ENCODE data around the gene MACROD1. TPM values are rescaled to one million over a fixed set of nuclear protein-coding genes. Genes with fewer than 3 reads are reported as not detected.

Gene MACROD1
- total and polyA plus RNA-seq, 10 of the 15 experiments (the other 5 are each of a cell fraction or from before 2014, with no cell fraction given): 1.2 to 22.7 (median 11.3) TPM; not detected in 1

DNA sequence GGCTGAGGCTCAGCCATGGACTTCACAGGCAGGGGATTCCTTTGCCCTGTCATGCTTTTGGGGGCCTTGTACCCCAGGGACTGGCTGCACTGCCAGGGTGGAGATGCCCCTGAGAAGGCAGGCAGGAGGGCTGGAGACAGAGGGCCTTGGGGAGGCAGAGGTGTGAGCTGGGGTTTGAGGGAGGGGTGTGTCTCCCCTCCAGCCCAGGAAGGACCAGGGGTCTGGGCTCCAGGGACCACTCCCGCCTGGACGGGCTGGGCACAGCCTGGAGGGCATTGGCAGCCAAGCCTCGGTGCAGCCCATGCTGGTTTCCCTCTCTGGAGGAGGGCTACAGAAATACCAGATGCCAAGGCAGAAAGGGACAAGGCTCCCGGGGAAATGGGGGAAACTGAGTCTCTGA is 160.2 kb downstream of the MACROD1 start (continued):
- TF ChIP-seq, protein P1, sequence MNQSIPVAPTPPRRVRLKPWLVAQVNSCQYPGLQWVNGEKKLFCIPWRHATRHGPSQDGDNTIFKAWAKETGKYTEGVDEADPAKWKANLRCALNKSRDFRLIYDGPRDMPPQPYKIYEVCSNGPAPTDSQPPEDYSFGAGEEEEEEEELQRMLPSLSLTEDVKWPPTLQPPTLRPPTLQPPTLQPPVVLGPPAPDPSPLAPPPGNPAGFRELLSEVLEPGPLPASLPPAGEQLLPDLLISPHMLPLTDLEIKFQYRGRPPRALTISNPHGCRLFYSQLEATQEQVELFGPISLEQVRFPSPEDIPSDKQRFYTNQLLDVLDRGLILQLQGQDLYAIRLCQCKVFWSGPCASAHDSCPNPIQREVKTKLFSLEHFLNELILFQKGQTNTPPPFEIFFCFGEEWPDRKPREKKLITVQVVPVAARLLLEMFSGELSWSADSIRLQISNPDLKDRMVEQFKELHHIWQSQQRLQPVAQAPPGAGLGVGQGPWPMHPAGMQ (IDR thresholded peaks at IDR 0.05; ENCODE audit: borderline replicate concordance): no peak

DNA sequence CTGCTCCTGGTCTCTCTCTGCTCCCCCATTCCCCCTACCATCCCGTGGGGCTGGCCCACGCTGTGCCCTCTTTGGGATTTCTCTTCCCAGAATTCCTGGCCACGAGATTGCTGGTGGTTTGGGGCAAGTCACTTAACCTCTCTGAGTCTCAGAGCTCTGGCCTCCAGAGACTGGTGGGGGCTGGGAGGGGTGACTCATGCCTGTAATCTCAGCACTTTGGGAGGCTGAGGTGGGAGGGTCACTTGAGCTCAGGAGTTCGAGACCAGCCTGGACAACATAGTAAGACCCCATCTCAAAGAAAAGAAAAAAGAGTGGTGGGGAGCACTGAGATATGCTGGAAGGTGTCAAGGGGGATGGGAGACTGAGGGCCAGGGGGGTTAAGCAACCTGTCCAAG is 161.3 kb downstream of the MACROD1 start:
- H3K27ac ChIP-seq (ENCODE audit: control insufficient read depth, insufficient read depth): no peak overlapping the region
- WGBS (ENCODE audit: insufficient coverage, insufficient replicate concordance, low lambda C conversion rate, missing lambda C conversion rate): 34% methylated on average over 4 of the region's 4 CpGs
- FAIRE-seq (no peak), DNase-seq (ENCODE audit: low read depth, low spot score) (no peak), ATAC-seq (no peak)
- no peak overlapping the region for H2AFZ ChIP-seq (ENCODE audit: control insufficient read depth, low read depth, low read length)
- no peaks in the 10 kb centered on the region for H3K79me2 ChIP-seq (ENCODE audit: control insufficient read depth, insufficient read depth, low read length)
- no peaks in the 10 kb centered on the region; a peak in 3 of 4 replicates for H3K27me3 ChIP-seq (replicated peaks in 1 of 2; ENCODE audit: control insufficient read depth in 2 of 2, insufficient read depth in 2 of 2, low read length in 1 of 2)
- no TSS peak for BruUV-seq (replicated peaks)
- H3K4me3 ChIP-seq: no peak overlapping the region
- no peak overlapping the region for H3K4me2 ChIP-seq (ENCODE audit: control insufficient read depth, insufficient read depth)
- in situ Hi-C loops (cut with MboI) (loop anchor here (5.0 kb wide), 1 partner anchor 143 kb away; no protein-coding TSS in a partner anchor), intact Hi-C loops (cut with micrococcal nuclease; ENCODE audit: unreplicated experiment) (no loop called here)
- no peaks in the 10 kb centered on the region; the same call in 1 of the 2 replicates for H3K4me1 ChIP-seq (ENCODE audit: control insufficient read depth, insufficient read depth, low read length)
- H3K36me3 ChIP-seq (ENCODE audit: control insufficient read depth in 2 of 2, insufficient read depth in 2 of 2, low read length in 1 of 2): no peaks in the 10 kb centered on the region
- TF ChIP-seq, protein P2, sequence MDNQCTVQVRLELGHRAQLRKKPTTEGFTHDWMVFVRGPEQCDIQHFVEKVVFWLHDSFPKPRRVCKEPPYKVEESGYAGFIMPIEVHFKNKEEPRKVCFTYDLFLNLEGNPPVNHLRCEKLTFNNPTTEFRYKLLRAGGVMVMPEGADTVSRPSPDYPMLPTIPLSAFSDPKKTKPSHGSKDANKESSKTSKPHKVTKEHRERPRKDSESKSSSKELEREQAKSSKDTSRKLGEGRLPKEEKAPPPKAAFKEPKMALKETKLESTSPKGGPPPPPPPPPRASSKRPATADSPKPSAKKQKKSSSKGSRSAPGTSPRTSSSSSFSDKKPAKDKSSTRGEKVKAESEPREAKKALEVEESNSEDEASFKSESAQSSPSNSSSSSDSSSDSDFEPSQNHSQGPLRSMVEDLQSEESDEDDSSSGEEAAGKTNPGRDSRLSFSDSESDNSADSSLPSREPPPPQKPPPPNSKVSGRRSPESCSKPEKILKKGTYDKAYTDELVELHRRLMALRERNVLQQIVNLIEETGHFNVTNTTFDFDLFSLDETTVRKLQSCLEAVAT (IDR thresholded peaks at IDR 0.05): no peak
- no peak for TF ChIP-seq NR2C2 (IDR thresholded peaks at IDR 0.05; ENCODE audit: borderline replicate concordance, control insufficient read depth, insufficient read length, low read depth)
- H3K9me3 ChIP-seq (replicated peaks; ENCODE audit: control insufficient read depth, insufficient read depth, low read length): no peaks in the 10 kb centered on the region; the same call in 2 of the 3 replicates
- CTCF ChIA-PET: no interaction called here
- no peak overlapping the region for H3K9ac ChIP-seq (ENCODE audit: control insufficient read depth, insufficient read depth, low read length)
- POLR2A ChIA-PET: interaction anchor here (0.6 kb wide), 1 partner anchor 14 kb away, joined by 3 read pairs; no protein-coding TSS in a partner anchor
- SMC1A ChIA-PET (ENCODE audit: uncharacterized antibody, unreplicated experiment): no interaction called here
- no peaks in the 10 kb centered on the region; the same call in 1 of the 2 replicates for H4K20me1 ChIP-seq (ENCODE audit: control insufficient read depth, insufficient read depth)
- RAD21 ChIA-PET (ENCODE audit: unreplicated experiment): no interaction called here

All from GM12878 (cell line).